ENCODE data around the gene SLAMF8. TPM values are rescaled to one million over a fixed set of nuclear protein-coding genes. Genes with fewer than 3 reads are reported as not detected.

SLAMF8 gene
- total and polyA plus RNA-seq, 8 donors: 0.76 to 4.5 (median 2.5) TPM; not detected in 2

- DNase-seq: no peak
- no peak for TF ChIP-seq CTCF (IDR thresholded peaks at IDR 0.05)
- TF ChIP-seq POLR2AphosphoS5 (IDR thresholded peaks at IDR 0.05): no peak
- TF ChIP-seq POLR2A (IDR thresholded peaks at IDR 0.05): no peak
- no peak for TF ChIP-seq EP300 (IDR thresholded peaks at IDR 0.05)
- intact Hi-C loops (cut with DNase I; ENCODE audit: low total_unique reads): loop anchor here (5.0 to 10.0 kb wide), 2 partner anchors 97 to 209 kb away; no protein-coding TSS in a partner anchor
Measured at GRCh38 chr1:159795534-159795933, 31.1 kb upstream of the SLAMF8 start.

GRCh38 chr1:159798893-159799292, 27.8 kb upstream of the SLAMF8 start:
- peak; percentile 74 to 91 for DNase-seq
- H3K27me3 ChIP-seq: peaks cover 0 to 26% (median 5%) of the 10 kb centered on the region in 3 donors
- intact Hi-C loops (cut with DNase I; ENCODE audit: low total_unique reads): loop anchor here (5.0 to 10.0 kb wide), 2 partner anchors 93 to 206 kb away; no protein-coding TSS in a partner anchor
- TF ChIP-seq POLR2A (IDR thresholded peaks at IDR 0.05): no peak
- TF ChIP-seq EP300 (IDR thresholded peaks at IDR 0.05): no peak
- peak in 1 of 3 donors; percentile 57 for TF ChIP-seq POLR2AphosphoS5 (IDR thresholded peaks at IDR 0.05)
- peak in 5 of 7 experiments; percentile 60 to 89 (median 76) for TF ChIP-seq CTCF (IDR thresholded peaks at IDR 0.05)
- no peak overlapping the region for H3K27ac ChIP-seq
- no peaks in the 10 kb centered on the region for H3K4me1 ChIP-seq
- H3K9me3 ChIP-seq: no peaks in the 10 kb centered on the region
- 0 to 5% (median 3%) methylated on average over 2 of the region's 2 CpGs for WGBS, 5 donors
- H3K4me3 ChIP-seq: no peak overlapping the region
- no peaks in the 10 kb centered on the region for H3K36me3 ChIP-seq

More at GRCh38 chr1:159795534-159795933, 31.1 kb upstream of the SLAMF8 start:
- H3K4me1 ChIP-seq: no peaks in the 10 kb centered on the region
- H3K27me3 ChIP-seq: peaks cover 0 to 49% (median 5%) of the 10 kb centered on the region in 3 donors
- no peak overlapping the region for H3K27ac ChIP-seq
- no peak overlapping the region for H3K4me3 ChIP-seq
- H3K9me3 ChIP-seq: no peaks in the 10 kb centered on the region
- no peaks in the 10 kb centered on the region for H3K36me3 ChIP-seq
- WGBS, 5 donors: 46 to 51% (median 48%) methylated on average over 5 of the region's 5 CpGs

GRCh38 chr1:159799446-159799985, 27.2 kb upstream of the SLAMF8 start:
- no peaks in the 10 kb centered on the region for H3K36me3 ChIP-seq
- peaks cover 0 to 24% (median 3%) of the 10 kb centered on the region in 3 donors for H3K27me3 ChIP-seq
- no peaks in the 10 kb centered on the region for H3K9me3 ChIP-seq
- WGBS, 5 donors: 96 to 97% (median 96%) methylated on average over 4 of the region's 4 CpGs
- H3K27ac ChIP-seq: no peak overlapping the region
- H3K4me3 ChIP-seq: no peak overlapping the region
- no peaks in the 10 kb centered on the region for H3K4me1 ChIP-seq
- intact Hi-C loops (cut with DNase I; ENCODE audit: low total_unique reads): loop anchor here (5.0 to 10.0 kb wide), 2 partner anchors 93 to 205 kb away; no protein-coding TSS in a partner anchor
- DNase-seq: no peak
- no peak for TF ChIP-seq CTCF (IDR thresholded peaks at IDR 0.05)
- no peak for TF ChIP-seq EP300 (IDR thresholded peaks at IDR 0.05)
- no peak for TF ChIP-seq POLR2A (IDR thresholded peaks at IDR 0.05)
- no peak for TF ChIP-seq POLR2AphosphoS5 (IDR thresholded peaks at IDR 0.05)

GRCh38 chr1:159800177-159800930, 26.3 kb upstream of the SLAMF8 start:
- H3K4me1 ChIP-seq: no peaks in the 10 kb centered on the region
- H3K4me3 ChIP-seq: no peak overlapping the region
- no peak for TF ChIP-seq EP300 (IDR thresholded peaks at IDR 0.05)
- no peak for TF ChIP-seq POLR2AphosphoS5 (IDR thresholded peaks at IDR 0.05)
- TF ChIP-seq CTCF (IDR thresholded peaks at IDR 0.05): no peak
- no peak for TF ChIP-seq POLR2A (IDR thresholded peaks at IDR 0.05)
- WGBS, 5 donors: 65 to 80% (median 73%) methylated on average over 8 of the region's 8 CpGs
- intact Hi-C loops (cut with DNase I; ENCODE audit: low total_unique reads): no loop called here
- no peaks in the 10 kb centered on the region for H3K36me3 ChIP-seq
- no peak overlapping the region for H3K27ac ChIP-seq
- peaks cover 0 to 16% (median 0%) of the 10 kb centered on the region in 3 donors for H3K27me3 ChIP-seq
- DNase-seq: peak in 1 of 2 donors; percentile 22
- H3K9me3 ChIP-seq: no peaks in the 10 kb centered on the region
